Renal cortex interstitium (tissue), 11 donors: ENCODE results near the gene AQP6. TPM values are rescaled to one million over a fixed set of nuclear protein-coding genes. Genes with fewer than 3 reads are reported as not detected.

Experiments
- DNase-seq, 11 donors: peaks; one replicate each; pipeline ENCODE4 v3.0.0-alpha.2; 2013; ENCODE audit warnings: low read depth in 9 of 11, low spot score in 4 of 11; ENCODE audit errors: extremely low read depth in 1 of 11
- polyA plus RNA-seq, 3 donors: library from polyadenylated mRNA; unstranded; fragments of 120-200 nt; gene quantifications; one replicate each; pipeline ENCODE4 v1.2.1, GENCODE V29; 2013; ENCODE audit not compliant: insufficient read length in 3 of 3

Gene AQP6
- polyA plus RNA-seq, 3 donors = 16.1 to 27.6 (median 23.1) TPM

- DNase-seq = no peak
Measured at GRCh38 chr12:49952391-49953055, 20.2 kb upstream of the AQP6 start.

- DNase-seq = no peak
Measured at GRCh38 chr12:49953151-49953550, 19.6 kb upstream of the AQP6 start.

- no peak for DNase-seq
Measured at GRCh38 chr12:49953961-49954846, 18.5 kb upstream of the AQP6 start.

GRCh38 chr12:49954863-49955830, 17.6 kb upstream of the AQP6 start:
- no peak for DNase-seq

- DNase-seq = no peak
Measured at GRCh38 chr12:49955899-49956662, 16.7 kb upstream of the AQP6 start.

GRCh38 chr12:49956663-49957569, 15.8 kb upstream of the AQP6 start:
- no peak for DNase-seq

- no peak for DNase-seq
Measured at GRCh38 chr12:49957570-49957967, 15.2 kb upstream of the AQP6 start.

GRCh38 chr12:49959685-49960473, 12.9 kb upstream of the AQP6 start:
- peak in 2 of 11 donors; percentile 30 to 53 for DNase-seq

- DNase-seq = no peak
Measured at GRCh38 chr12:49960474-49961110, 12.2 kb upstream of the AQP6 start.

- no peak for DNase-seq
Measured at GRCh38 chr12:49961111-49961922, 11.4 kb upstream of the AQP6 start, which contains the start of gene AQP5. AQP5 (plus strand) TSS chr12:49961872; CDS start chr12:49962018, 146 bp downstream.

- DNase-seq = no peak
Measured at GRCh38 chr12:49961993-49962764, 10.6 kb upstream of the AQP6 start.

- no peak for DNase-seq
Measured at GRCh38 chr12:49962861-49963765, 9.6 kb upstream of the AQP6 start.

- no peak for DNase-seq
Measured at GRCh38 chr12:49963976-49964815, 8.6 kb upstream of the AQP6 start.
